T-helper 1 cell treated with Interleukin-12 subunit alpha and Interleukin-12 subunit beta and Interleukin-4 antibody, amounts not matched to agents 30 μg/mL and 1 μg/mL, for 36 hours (primary cell): ENCODE data around the gene PLA2R1.

ENCODE experiments used
- H3K27ac Mint-ChIP-seq: one replicate; pipeline ENCODE4 v1.8.0; 2021; ENCODE audit warnings: mild to moderate bottlenecking, mixed read lengths
- H3K27me3 Mint-ChIP-seq: one replicate; pipeline ENCODE4 v1.8.0; 2021; ENCODE audit warnings: low read depth, mixed read lengths
- H3K36me3 Mint-ChIP-seq: one replicate; pipeline ENCODE4 v1.8.0; 2021; ENCODE audit warnings: low read depth, mixed read lengths
- H3K4me1 Mint-ChIP-seq: one replicate; pipeline ENCODE4 v1.8.0; 2021; ENCODE audit warnings: low read depth, mixed read lengths
- H3K4me3 Mint-ChIP-seq: one replicate; pipeline ENCODE4 v1.8.0; 2021; ENCODE audit warnings: mild to moderate bottlenecking, moderate library complexity, mixed read lengths
- H3K9me3 Mint-ChIP-seq: one replicate; pipeline ENCODE4 v1.8.0; 2021; ENCODE audit warnings: mixed read lengths

PLA2R1 gene

GRCh38 chr2:160062292-160063005, at the start of gene PLA2R1:
PLA2R1 (minus strand) TSS chr2:160062615; CDS start chr2:160062403, 212 bp downstream.
- Mint-ChIP-seq H3K27me3 (peaks cover 58% of the 10 kb centered on the region), H3K4me1 (peaks cover 3% of the 10 kb centered on the region), H3K36me3 (no peaks in the 10 kb centered on the region)

GRCh38 chr2:160110674-160111239, 48.3 kb upstream of the PLA2R1 start:
- no peak overlapping the region for H3K4me3 Mint-ChIP-seq
- H3K4me1 Mint-ChIP-seq = no peaks in the 10 kb centered on the region
- H3K27ac Mint-ChIP-seq = no peak overlapping the region
- H3K36me3 Mint-ChIP-seq = no peaks in the 10 kb centered on the region
- H3K27me3 Mint-ChIP-seq = peaks cover 16% of the 10 kb centered on the region
- H3K9me3 Mint-ChIP-seq = no peaks in the 10 kb centered on the region

More at GRCh38 chr2:160062292-160063005, at the start of gene PLA2R1:
- no peaks in the 10 kb centered on the region for H3K9me3 Mint-ChIP-seq
- no peak within 1 kb of the TSS for H3K27ac Mint-ChIP-seq
- peak within 1 kb of the TSS; percentile 55 for H3K4me3 Mint-ChIP-seq

GRCh38 chr2:160109939-160110673, 47.7 kb upstream of the PLA2R1 start:
- Mint-ChIP-seq H3K4me3 (no peak overlapping the region), H3K36me3 (no peaks in the 10 kb centered on the region), H3K4me1 (no peaks in the 10 kb centered on the region), H3K9me3 (no peaks in the 10 kb centered on the region), H3K27ac (no peak overlapping the region), H3K27me3 (peaks cover 20% of the 10 kb centered on the region)

GRCh38 chr2:160109243-160109642, 46.8 kb upstream of the PLA2R1 start:
- H3K36me3 Mint-ChIP-seq = no peaks in the 10 kb centered on the region
- no peak overlapping the region for H3K27ac Mint-ChIP-seq
- H3K4me1 Mint-ChIP-seq = no peaks in the 10 kb centered on the region
- H3K9me3 Mint-ChIP-seq = no peaks in the 10 kb centered on the region
- H3K27me3 Mint-ChIP-seq = peaks cover 18% of the 10 kb centered on the region
- no peak overlapping the region for H3K4me3 Mint-ChIP-seq

- H3K36me3 Mint-ChIP-seq = no peaks in the 10 kb centered on the region
- no peaks in the 10 kb centered on the region for H3K4me1 Mint-ChIP-seq
- H3K9me3 Mint-ChIP-seq = no peaks in the 10 kb centered on the region
- no peak overlapping the region for H3K4me3 Mint-ChIP-seq
- H3K27me3 Mint-ChIP-seq = peaks cover 20% of the 10 kb centered on the region
- no peak overlapping the region for H3K27ac Mint-ChIP-seq
Observed at GRCh38 chr2:160108646-160109045, 46.2 kb upstream of the PLA2R1 start.

GRCh38 chr2:160105366-160105765, 43.0 kb upstream of the PLA2R1 start:
- H3K27ac Mint-ChIP-seq = no peak overlapping the region
- H3K36me3 Mint-ChIP-seq = no peaks in the 10 kb centered on the region
- no peak overlapping the region for H3K4me3 Mint-ChIP-seq
- no peaks in the 10 kb centered on the region for H3K4me1 Mint-ChIP-seq
- no peaks in the 10 kb centered on the region for H3K9me3 Mint-ChIP-seq
- H3K27me3 Mint-ChIP-seq = peaks cover 24% of the 10 kb centered on the region

DNA sequence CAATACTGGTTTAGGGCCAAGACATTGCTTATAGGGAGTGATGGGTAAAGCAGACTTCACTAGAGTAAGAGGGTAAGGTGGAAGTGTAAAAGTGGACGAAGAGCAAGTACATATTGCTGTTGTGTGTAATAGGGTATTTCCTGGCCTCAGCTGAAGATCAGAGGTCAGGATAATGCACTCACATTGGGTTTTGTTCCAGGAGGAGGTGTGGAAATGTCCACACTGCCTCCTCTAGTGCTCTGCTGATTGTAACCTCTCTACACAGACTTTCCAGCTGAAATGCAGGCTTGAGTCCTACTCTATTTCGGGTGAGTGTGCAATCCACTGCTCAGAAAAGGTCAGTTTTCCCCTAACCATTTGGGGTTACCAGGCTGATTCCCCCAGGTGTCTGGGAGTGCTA, 41.7 kb upstream of the PLA2R1 start:
- Mint-ChIP-seq H3K4me3 (no peak overlapping the region), H3K9me3 (no peaks in the 10 kb centered on the region), H3K27ac (no peak overlapping the region), H3K27me3 (peaks cover 23% of the 10 kb centered on the region), H3K4me1 (no peaks in the 10 kb centered on the region), H3K36me3 (no peaks in the 10 kb centered on the region)

GRCh38 chr2:160097326-160097725, 34.9 kb upstream of the PLA2R1 start:
- H3K9me3 Mint-ChIP-seq = peaks cover 6% of the 10 kb centered on the region
- no peaks in the 10 kb centered on the region for H3K4me1 Mint-ChIP-seq
- no peak overlapping the region for H3K4me3 Mint-ChIP-seq
- H3K27ac Mint-ChIP-seq = no peak overlapping the region
- no peaks in the 10 kb centered on the region for H3K27me3 Mint-ChIP-seq
- H3K36me3 Mint-ChIP-seq = no peaks in the 10 kb centered on the region

DNA sequence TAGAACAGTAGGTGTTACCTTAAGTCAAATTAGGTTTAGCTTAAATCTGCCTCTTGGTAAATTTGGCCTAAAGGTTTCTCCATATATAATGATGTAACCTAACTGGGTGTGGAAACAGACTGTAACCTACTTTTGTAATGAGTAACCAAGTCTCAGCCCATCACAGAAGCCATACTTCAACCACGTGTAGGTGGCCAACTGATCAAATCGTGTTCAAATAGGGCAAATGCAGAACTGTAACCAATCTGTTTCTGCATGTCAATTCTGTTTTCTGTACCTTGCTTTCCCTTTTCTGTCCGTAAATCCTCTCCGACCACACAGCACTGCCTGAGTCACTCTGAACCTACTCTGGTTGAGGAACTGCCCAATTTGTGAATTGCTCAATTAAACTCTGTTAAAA, 34.0 kb upstream of the PLA2R1 start:
- Mint-ChIP-seq H3K4me3 (no peak overlapping the region), H3K4me1 (no peaks in the 10 kb centered on the region), H3K27ac (no peak overlapping the region), H3K36me3 (no peaks in the 10 kb centered on the region), H3K9me3 (peaks cover 6% of the 10 kb centered on the region), H3K27me3 (no peaks in the 10 kb centered on the region)

DNA sequence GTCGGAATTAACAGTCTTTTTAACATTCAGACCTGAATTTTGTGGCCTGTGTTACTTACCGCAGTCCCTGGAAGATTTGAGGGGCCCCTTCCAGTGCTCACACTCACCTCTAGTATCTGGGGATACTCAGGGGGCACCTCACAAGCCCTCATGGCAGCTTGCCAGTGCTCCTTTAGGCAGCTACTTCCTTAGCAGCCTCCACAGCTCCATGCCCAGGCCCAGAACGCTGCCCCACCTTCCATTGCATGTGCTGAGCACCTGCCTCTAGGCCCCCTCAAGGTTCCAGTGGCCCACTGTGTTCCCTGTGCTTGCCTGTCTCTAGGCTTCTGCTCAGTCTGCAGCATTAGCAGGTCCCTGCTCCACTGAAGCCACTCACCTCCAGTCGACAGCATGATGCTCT, 30.0 kb upstream of the PLA2R1 start:
- Mint-ChIP-seq H3K4me3 (no peak overlapping the region), H3K27ac (no peak overlapping the region), H3K36me3 (peaks cover 3% of the 10 kb centered on the region), H3K27me3 (no peaks in the 10 kb centered on the region), H3K9me3 (peaks cover 34% of the 10 kb centered on the region), H3K4me1 (no peaks in the 10 kb centered on the region)

DNA sequence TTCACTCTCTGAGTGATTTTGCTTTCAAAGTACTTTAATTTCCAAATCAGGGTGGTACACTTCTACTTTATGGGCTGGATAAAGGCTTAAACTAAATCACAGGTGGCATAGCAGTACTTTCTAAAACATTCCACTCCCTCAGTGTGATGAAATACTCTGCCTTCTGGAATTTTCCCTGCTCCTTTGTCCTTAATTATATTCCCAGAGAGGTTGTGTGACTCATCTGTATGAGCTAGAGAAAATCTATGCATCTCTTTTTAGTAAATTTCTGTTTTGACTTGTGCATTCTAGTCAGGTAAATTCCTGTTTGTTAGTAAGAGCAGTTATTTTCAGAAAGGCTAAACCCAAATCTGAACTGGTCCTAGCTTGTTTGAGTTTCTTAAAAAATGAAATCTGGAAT, 29.0 kb upstream of the PLA2R1 start:
- peaks cover 7% of the 10 kb centered on the region for H3K36me3 Mint-ChIP-seq

GRCh38 chr2:160087854-160088745, 25.7 kb upstream of the PLA2R1 start:
- Mint-ChIP-seq H3K36me3 (peaks cover 7% of the 10 kb centered on the region), H3K27me3 (no peaks in the 10 kb centered on the region), H3K4me1 (no peaks in the 10 kb centered on the region), H3K9me3 (peaks cover 51% of the 10 kb centered on the region), H3K4me3 (no peak overlapping the region), H3K27ac (no peak overlapping the region)

More for the DNA sequence above, 29.0 kb upstream of the PLA2R1 start:
- Mint-ChIP-seq H3K27ac (no peak overlapping the region), H3K4me1 (no peaks in the 10 kb centered on the region), H3K27me3 (no peaks in the 10 kb centered on the region), H3K4me3 (no peak overlapping the region), H3K9me3 (peaks cover 42% of the 10 kb centered on the region)

DNA sequence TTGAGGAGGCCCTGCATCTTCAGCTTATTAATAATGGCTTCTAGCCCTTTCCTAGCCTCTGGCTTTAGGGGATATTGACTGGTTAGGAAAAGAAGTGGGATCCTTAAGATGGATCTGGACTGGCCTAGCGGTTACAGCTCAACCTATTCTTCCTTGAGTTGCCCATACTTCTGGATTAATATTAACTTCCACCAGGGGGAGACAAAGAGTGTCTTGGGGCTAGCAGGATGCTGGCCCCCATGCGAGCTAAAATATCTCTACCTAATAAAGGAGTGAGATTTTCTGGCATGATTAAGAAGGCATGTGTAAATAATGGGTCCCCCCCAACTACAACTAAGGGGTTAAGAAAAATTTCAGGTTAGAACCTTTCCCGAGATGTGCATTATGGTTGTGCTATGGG, 23.2 kb upstream of the PLA2R1 start:
- Mint-ChIP-seq H3K27ac (no peak overlapping the region), H3K27me3 (no peaks in the 10 kb centered on the region), H3K4me3 (no peak overlapping the region), H3K4me1 (no peaks in the 10 kb centered on the region), H3K9me3 (peaks cover 54% of the 10 kb centered on the region), H3K36me3 (peaks cover 7% of the 10 kb centered on the region)
